Activated CD4-positive, alpha-beta T cell treated with anti-CD3 and anti-CD28 coated beads, Interleukin-10, Interleukin-2, amounts not matched to agents 100 ng/mL and 50 ng/mL, durations not matched to agents 16 hours and 8 hours (primary cell): ENCODE data around the gene CLEC4C.
A peak's percentile ranks its signal among the peaks of the same experiment; 100 is the strongest.
"Not testable (repeated sequence)": the region's sequence is repeated elsewhere in the genome, so short reads cannot be mapped to it uniquely, and the experiment has no call there.

Experiments
- DNase-seq: peaks from one replicate; pipeline ENCODE4 v3.0.0-alpha.2; 2020

The CLEC4C gene

GRCh38 chr12:7747246-7747645 is at the start of gene CLEC4C:
Gene CLEC4C (minus strand): TSS chr12:7747375. CDS start chr12:7747348, 27 bp downstream.
- DNase-seq = no peak

GRCh38 chr12:7793211-7793610 is 46.0 kb upstream of the CLEC4C start:
- DNase-seq = no peak

GRCh38 chr12:7788884-7789528 is 41.8 kb upstream of the CLEC4C start, which contains the start of gene NANOG:
Gene NANOG (plus strand): TSS chr12:7789402. CDS start chr12:7789615, 213 bp downstream.
- not testable (repeated sequence) for DNase-seq

- no peak for DNase-seq
Measured at GRCh38 chr12:7788294-7788660, 41.1 kb upstream of the CLEC4C start.

- no peak for DNase-seq
Measured at GRCh38 chr12:7787574-7788293, 40.6 kb upstream of the CLEC4C start.

- no peak for DNase-seq
Measured at GRCh38 chr12:7784701-7785100, 37.5 kb upstream of the CLEC4C start.

GRCh38 chr12:7783433-7783832 is 36.3 kb upstream of the CLEC4C start:
- DNase-seq = not testable (repeated sequence)

- DNase-seq = no peak
Measured at GRCh38 chr12:7782055-7782454, 34.9 kb upstream of the CLEC4C start.

- DNase-seq = no peak
Measured at GRCh38 chr12:7781274-7781673, 34.1 kb upstream of the CLEC4C start.

GRCh38 chr12:7769999-7770398 is 22.8 kb upstream of the CLEC4C start:
- DNase-seq = no peak

GRCh38 chr12:7758766-7759140 is 11.6 kb upstream of the CLEC4C start:
- DNase-seq = no peak

- DNase-seq = no peak
Measured at GRCh38 chr12:7756993-7757392, 9.8 kb upstream of the CLEC4C start.

GRCh38 chr12:7755668-7756067 is 8.5 kb upstream of the CLEC4C start:
- peak; percentile 16 for DNase-seq

GRCh38 chr12:7751941-7752922 is 5.1 kb upstream of the CLEC4C start:
- DNase-seq = not testable (repeated sequence)

GRCh38 chr12:7751394-7751793 is 4.2 kb upstream of the CLEC4C start:
- DNase-seq = no peak

GRCh38 chr12:7750350-7750749 is 3.2 kb upstream of the CLEC4C start:
- DNase-seq = no peak

GRCh38 chr12:7749442-7749841 is 2.3 kb upstream of the CLEC4C start:
- DNase-seq = no peak

GRCh38 chr12:7748852-7749251 is 1.7 kb upstream of the CLEC4C start:
- DNase-seq = no peak

- DNase-seq = no peak
Measured at GRCh38 chr12:7732993-7733392, 14.2 kb downstream of the CLEC4C start.

- DNase-seq = no peak
Measured at GRCh38 chr12:7731486-7731885, 15.7 kb downstream of the CLEC4C start.

- DNase-seq = not testable (repeated sequence)
Measured at GRCh38 chr12:7730984-7731383, 16.2 kb downstream of the CLEC4C start.

GRCh38 chr12:7729746-7730145 is 17.4 kb downstream of the CLEC4C start:
- no peak for DNase-seq

GRCh38 chr12:7723926-7724325 is 23.2 kb downstream of the CLEC4C start:
- DNase-seq = no peak
